Measurements from ENCODE around the gene POLG. TPM values are rescaled to one million over a fixed set of nuclear protein-coding genes. Genes with fewer than 3 reads are reported as not detected.

POLG gene
- total and polyA plus RNA-seq, 2 of the 13 experiments (the other 11 are each of a cell fraction or from before 2014, with no cell fraction given) = 26.6 to 35.5 TPM

- no peak for TF ChIP-seq GMEB2 (CRISPR knock-in tag; IDR thresholded peaks at IDR 0.05; ENCODE audit: low read depth)
Measured at GRCh38 chr15:89359471-89360293, 25.1 kb upstream of the POLG start (continued).

GRCh38 chr15:89358755-89359439, 24.3 kb upstream of the POLG start:
- DNase-seq (ENCODE audit: low spot score) = peak; percentile 41
- Histone ChIP-seq H3K9ac (ENCODE audit: insufficient read depth, low read depth, low read length) (no peak overlapping the region), H3K4me2 (ENCODE audit: low read depth, low read length) (peak overlapping the region; percentile 88), H3K9me3 (ENCODE audit: low read length) (no peaks in the 10 kb centered on the region), H3K27ac (ENCODE audit: extremely low read length, insufficient read depth, low read length) (no peak overlapping the region), H2AFZ (ENCODE audit: low read length) (no peak overlapping the region), H3K27me3 (ENCODE audit: control insufficient read depth in 1 of 2, insufficient read depth in 2 of 2, low read length in 2 of 2) (peaks cover 6 to 74% of the 10 kb centered on the region in 2 experiments), H3K36me3 (replicated peaks in 1 of 2; ENCODE audit: control insufficient read depth in 1 of 2, insufficient read depth in 2 of 2, low read length in 2 of 2) (no peaks in the 10 kb centered on the region), H3K4me3 (replicated peaks in 1 of 3; ENCODE audit: insufficient read depth in 1 of 3, low read depth in 2 of 3, low read length in 3 of 3) (peak overlapping the region; percentile 38 to 72 (median 46); a peak in 4 of 6 replicates), H3K4me1 (ENCODE audit: insufficient read depth, low read length) (peaks cover 7% of the 10 kb centered on the region), H4K20me1 (ENCODE audit: insufficient read depth, low read length) (peaks cover 8% of the 10 kb centered on the region), H3K79me2 (ENCODE audit: insufficient read depth, low read length) (no peaks in the 10 kb centered on the region)
- peak; percentile 87 for ATAC-seq
- in situ Hi-C loops (cut with HindIII; ENCODE audit: extremely low pct_ligation_motif_present, low pct_unique_long_range_greater_than_20kb) (loop anchor here (5.0 kb wide), 2 partner anchors 73 to 113 kb away; no protein-coding TSS in a partner anchor), intact Hi-C loops (cut with micrococcal nuclease; ENCODE audit: unreplicated experiment) (loop anchor here (1.0 to 5.0 kb wide), 3 partner anchors 58 to 114 kb away; no protein-coding TSS in a partner anchor)
- POLR2A ChIA-PET = interaction anchor here (1.1 kb wide), 1 partner anchor 24 kb away, joined by 4 read pairs; the partner anchor contains the start of gene POLG
- no TSS peak for BruUV-seq (replicated peaks)
- 19% methylated on average over 19 of the region's 68 CpGs for WGBS (ENCODE audit: low lambda C conversion rate)
- CTCF ChIA-PET (ENCODE audit: low intra/inter-chr PET ratio, low total read pairs) = interaction anchor here (0.6 to 3.5 kb wide), 4 partner anchors 71 to 198 kb away, joined by 3 to 45 read pairs (median 13); no protein-coding TSS in a partner anchor
- FAIRE-seq = no peak
- TF ChIP-seq IKZF4 (CRISPR knock-in tag; IDR thresholded peaks at IDR 0.05; ENCODE audit: borderline replicate concordance, low read depth, not compliant biosample characterization) (peak; percentile 54), NR2C2 (CRISPR knock-in tag; IDR thresholded peaks at IDR 0.05; ENCODE audit: borderline replicate concordance) (no peak), SNRNP70 (IDR thresholded peaks at IDR 0.05; ENCODE audit: low read depth, low read length) (no peak), POGK (CRISPR knock-in tag; conservative IDR thresholded peaks at IDR 0.05) (0 out of 2 replicates have a peak, but pooled peaks have one; percentile 62), ZGPAT (CRISPR knock-in tag; IDR thresholded peaks at IDR 0.05) (peak; percentile 73), IRF9 (CRISPR knock-in tag; IDR thresholded peaks at IDR 0.05; ENCODE audit: borderline replicate concordance) (0 out of 2 replicates have a peak, but pooled peaks have one; percentile 52), ZNF20 (CRISPR knock-in tag; IDR thresholded peaks at IDR 0.05) (no peak)

Measured in HepG2 (cell line).